ENCODE measurements around the gene KLRG1.

The KLRG1 gene

GRCh38 chr12:8987163-8987562 is 2.2 kb upstream of the KLRG1 start:
- no peak for DNase-seq

DNA sequence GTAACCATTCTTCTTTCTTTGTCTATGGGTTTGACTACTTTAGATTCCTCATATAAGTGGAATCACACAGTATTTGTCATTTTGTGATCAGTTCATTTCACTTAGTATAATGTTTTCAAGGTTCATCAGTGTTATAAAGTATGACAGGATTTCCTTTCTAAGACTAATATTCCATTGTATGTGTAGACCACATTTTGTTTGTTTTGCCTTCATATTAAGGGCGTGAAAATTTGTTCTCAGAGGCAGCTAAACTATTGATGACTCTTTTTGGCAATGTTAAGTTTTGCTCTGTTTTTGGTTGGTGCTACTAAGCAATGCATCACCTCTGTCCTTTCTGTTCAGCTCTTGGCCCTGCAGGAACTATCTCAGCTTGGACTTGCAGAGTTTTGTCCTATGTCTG is 1.7 kb upstream of the KLRG1 start:
- no peak for DNase-seq

DNA sequence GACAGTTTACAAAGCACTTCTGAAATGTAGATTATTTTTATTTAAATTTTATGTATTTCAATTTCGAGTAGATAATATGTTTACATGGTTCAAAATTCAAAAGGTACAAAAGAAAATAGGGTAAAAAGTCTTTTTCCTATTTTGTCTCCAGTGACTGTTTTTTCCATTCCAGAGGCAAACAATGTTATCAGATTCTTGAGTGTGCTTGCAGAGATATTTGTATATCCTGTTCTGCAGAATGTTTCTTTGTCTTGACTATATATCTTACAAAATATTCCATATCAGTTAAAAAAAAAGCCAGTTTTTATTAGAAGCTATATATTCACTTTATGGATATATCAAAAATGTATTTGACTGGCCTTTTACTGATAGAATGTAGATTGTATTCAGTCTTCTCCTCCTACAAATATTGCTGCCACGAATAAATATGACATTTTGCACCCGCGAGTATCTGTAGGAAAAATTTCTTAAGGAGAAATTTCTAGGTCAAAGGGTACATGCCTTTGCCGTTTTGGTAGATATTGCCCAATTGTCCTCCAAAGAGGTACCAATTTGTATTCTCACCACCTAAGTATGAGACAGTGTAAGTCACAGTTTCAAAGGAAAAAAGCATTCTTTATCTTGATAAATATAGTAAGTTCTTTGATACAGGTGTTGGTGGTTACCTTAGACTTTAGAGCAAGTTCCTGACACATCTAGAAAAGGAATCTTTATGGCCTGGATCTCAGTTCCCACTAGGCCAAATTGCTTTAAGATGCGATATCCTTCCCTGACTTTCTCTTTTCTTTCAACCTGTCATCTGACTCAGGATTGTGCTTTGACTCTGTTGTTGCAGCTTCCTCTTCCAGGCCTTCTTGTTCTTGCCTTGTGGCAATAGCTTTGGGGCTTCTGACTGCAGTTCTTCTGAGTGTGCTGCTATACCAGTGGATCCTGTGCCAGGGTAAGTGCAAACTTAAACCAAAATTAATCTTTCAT is 2.3 kb downstream of the KLRG1 start:
- DNase-seq = peak; percentile 68 to 78

DNA sequence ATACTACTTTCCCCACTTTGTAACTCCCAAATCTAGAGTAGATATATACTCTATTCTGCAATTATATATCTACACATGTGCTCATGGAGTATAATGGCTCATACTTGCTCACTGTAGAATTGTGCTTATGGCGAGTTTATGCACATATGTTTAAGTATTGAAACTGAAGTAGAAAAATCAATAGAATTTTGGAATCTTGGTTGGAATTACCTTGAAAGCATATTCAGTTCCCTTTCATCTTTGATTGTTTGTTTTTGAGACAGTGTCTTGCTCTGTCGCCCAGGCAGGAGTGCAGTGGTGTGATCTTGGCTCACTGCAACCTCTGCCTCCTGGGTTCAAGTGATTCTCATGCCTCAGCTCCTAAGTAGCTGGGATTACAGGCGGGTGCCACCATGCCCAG is 4.5 kb downstream of the KLRG1 start:
- no peak for DNase-seq

GRCh38 chr12:8995021-8995775 is 5.9 kb downstream of the KLRG1 start:
- DNase-seq = no peak

DNA sequence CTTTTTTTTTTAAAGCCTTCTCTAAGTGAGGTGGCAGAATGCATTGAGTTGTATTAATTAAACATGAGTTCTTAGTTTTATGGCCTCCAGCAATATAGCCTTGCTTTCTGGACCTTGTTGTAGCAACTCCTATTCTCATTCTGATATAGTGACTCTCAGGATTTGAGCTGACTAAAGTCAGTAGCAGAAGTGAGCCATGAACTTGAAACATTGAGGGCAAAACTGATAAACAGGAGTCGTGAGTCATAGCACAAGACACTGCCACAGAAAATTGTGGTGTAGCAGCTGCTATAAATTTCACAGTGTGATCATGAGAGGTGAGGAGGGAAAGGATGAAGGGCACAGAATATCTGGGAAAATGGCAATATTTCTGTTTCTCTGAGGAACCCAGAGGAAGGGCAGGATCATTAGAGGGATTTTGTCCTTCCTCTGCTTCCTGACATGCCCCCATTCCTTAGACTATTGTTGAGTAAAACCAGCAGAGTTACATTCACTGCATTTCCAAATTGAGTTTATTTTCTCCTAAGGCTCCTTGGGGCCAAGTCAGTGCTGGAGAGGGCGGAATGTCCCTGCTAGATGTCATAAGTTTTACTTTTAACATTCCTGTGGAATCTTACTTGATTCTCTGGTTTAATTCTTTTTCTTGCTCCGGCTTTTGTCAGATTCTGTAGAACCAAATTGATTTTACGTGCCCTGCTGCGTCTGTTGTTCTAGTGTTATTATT is 7.5 kb downstream of the KLRG1 start:
- peak in 1 of 2 experiments; percentile 16 for DNase-seq

GRCh38 chr12:9001233-9001632 is 11.9 kb downstream of the KLRG1 start:
- no peak for DNase-seq

GRCh38 chr12:9002335-9002734 is 13.0 kb downstream of the KLRG1 start:
- no peak for DNase-seq

- no peak for DNase-seq
These were observed 33.2 kb downstream of the KLRG1 start for GRCh38 chr12:9022592-9022991.

DNA sequence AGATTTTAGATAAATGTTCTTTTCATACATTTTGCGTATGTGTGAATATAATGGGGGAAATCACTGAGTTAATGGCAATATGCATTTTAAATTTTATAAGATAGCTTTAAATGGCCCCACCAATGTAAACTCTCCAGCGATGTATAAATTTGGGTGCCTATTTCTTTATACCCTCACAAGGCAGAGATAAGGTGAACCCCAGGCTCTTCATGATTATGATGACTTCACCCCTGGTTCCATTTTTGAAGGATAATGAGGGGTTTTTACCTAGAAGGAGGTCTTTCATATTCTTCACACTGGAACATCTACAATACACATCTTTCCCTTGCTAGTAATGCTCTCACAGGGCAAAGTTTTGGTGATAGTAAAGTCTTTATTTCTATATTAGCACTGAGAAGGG is 35.2 kb downstream of the KLRG1 start:
- DNase-seq = no peak

DNA sequence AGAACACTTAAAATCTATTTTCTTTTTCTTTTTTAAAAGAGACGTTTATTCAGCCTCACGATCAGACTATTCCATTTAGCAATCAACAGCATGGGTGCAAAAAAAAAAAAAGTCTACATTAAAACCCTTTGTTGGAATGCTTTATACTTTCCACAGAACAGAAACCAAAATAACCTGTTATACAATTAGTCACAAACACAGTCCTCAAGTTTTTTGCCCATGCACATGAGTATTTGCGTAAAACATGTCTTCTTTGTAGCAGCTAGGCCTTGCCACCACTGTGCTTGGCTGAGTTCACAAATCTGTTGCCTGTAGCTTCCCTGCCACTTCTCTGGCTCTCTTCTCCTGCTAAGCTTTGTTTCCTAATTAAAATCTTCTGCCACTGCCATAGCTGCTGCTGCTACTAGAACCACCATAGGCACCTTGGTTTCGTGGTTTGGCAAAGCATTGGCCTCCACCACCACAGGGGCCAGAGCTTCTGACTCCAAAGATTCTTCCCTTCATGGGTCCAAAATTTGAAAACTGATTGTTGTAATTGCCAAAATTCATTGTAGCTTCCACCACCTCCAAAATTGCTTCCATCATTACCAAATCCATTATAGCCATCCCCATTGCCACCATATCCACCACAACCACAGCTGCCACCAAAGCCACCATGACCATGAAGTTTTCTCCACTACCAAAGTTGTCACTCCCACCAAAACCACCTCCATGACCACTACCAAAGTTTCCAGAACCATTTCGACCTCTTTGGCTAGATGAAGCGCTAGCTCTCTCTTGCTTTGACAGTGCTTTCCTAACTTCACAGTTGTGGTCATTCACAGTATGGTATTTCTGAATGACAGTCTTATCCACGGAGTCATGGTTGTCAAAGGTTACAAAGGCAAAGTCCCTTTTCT is 38.1 kb downstream of the KLRG1 start:
- DNase-seq = no peak

DNA sequence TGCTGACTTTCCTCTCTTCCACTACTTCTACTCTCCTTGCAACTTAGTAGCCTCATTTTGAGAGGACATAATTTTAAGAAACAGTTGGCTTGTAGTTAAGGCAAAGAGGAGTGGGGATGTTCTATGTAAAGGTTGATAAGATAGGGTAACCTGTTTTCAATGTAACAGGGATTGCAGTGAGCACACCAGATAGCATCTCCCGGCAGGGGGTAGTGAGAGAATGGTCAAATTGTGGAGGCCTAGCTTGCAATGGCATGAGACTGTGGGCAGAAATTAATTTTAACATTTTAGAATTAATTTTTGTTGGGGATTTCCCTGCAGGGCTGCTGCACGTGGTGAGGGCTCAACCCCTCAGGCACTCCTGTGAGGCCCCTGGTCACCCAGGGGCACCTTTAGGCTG is 41.4 kb downstream of the KLRG1 start:
- DNase-seq = no peak

DNA sequence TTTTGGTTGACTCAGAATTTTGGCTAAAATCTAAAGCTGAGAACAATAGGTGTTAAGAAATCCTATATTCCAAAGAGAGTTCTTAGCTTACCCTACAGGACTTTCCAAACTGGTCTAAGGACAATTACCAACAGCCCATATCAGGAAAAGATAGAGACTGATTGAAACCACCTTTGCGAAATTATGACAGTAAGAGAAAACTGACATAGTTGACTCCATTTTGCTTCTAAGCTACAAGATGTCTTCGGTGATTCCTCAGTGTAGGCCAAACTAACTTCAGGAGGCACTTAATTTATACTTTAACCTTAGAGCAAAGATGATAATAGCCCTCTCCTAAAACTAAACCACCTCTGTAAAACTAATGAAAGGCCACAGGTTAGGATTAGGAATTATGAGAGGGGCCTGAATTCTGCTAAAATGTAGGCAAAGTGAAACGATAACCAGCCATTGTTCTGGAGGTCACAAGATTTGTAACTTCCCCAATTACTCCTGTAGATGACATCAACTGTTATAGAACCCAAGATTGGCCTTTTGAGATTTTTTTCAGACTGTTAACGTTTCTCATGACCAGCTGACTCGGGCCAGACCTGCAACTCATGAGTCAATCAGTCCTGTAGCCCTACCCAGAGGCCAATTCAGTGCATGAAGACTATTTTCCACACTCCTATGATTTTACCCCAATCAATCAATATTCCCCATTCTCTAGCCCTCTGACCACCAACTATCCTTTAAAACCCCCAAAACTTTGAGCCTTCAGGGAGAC is 43.0 kb downstream of the KLRG1 start:
- DNase-seq = peak; percentile 59 to 65

DNA sequence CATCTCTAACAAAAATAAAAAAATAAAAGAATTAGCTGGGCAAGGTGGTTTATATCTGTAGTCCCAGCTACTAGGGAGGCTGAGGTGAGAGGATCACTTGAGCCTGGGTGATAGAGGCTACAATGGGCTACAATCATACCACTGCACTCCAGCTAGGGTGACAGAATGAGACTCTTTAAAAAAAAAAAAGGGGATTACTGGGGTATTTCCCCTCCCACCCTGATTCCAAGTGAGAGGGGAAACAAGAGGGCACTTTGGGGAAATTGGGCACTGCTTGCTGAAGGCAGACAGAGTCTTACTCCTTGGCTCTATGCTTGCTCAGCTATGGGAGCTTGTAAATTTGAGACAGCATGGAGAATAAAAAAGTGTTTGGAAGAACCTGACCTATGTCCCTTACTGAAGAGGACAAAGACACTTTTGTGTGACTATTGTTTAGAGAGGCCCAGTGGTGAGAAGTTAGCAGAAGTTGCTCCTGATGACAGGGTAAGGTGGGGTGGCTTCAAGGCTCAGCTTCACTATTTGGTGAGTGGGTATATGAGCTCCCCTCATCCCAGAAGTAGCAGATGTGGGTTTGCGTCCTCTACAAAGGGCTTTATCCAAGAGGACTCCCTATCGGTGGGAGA is 44.0 kb downstream of the KLRG1 start:
- no peak for DNase-seq

GRCh38 chr12:9034095-9034494 is 44.7 kb downstream of the KLRG1 start:
- no peak for DNase-seq

DNA sequence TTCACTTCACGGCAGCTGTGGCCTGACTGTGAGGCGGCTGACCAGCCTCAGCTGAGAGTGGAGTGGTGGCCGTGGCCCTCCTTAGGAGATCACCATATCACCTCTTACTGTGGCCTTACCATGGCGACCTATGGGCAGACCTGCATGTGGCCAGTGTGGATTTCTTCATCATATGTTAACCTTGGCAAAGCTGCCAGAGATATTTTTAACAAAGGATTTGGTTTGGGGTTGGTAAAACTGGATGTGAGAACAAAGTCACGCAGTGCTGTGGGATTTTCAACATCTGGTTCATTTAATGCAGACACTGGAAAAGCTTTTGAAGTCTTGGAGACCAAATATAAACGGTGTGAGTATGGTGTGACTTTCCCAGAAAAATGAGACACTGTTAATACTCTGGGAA is 46.9 kb downstream of the KLRG1 start:
- DNase-seq = no peak

DNA sequence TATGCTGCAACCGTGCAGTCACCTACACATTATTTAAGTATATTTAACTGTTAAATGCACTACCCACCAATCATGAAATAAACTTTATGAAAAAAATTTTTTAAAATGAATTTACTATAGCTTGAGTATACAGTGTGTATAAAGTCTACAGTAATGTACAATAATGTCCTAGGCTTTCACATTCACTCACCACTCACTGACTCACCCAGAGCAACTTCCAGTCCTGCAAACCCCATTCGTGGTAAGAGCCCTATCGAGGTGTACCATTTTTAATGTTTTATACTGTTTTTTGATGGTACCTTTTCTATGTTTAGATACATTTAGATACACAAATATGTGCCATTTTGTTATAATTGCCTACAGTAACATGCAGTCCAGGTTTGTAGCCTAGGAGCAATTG is 48.1 kb downstream of the KLRG1 start:
- DNase-seq = no peak

DNA sequence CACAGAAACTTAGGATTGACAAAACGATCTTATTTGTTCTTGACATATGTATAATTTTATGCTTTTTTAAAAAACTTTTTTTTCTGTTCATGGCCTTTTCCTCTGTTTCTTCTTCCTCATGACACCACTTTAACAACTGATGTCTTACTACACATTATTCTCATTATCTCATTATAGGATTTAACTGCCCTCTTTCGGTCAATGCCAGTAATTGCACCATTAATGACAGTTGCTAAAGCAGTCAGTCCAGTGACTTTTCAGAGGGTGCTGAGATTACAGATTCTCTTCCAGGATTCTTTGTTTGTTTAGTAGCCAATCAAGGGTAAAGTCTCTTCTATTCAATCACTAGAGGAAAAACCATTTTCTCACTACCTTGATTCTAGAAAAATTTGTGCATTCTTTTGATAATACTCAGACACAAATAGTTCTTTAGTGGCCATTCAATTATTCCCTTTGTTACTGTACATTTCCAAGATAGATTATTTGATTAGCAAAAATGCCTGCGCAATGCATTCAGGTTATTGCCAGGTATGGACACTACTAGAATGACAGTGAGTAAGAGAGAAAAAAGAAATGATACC is 50.1 kb downstream of the KLRG1 start:
- peak; percentile 65 to 74 for DNase-seq

DNA sequence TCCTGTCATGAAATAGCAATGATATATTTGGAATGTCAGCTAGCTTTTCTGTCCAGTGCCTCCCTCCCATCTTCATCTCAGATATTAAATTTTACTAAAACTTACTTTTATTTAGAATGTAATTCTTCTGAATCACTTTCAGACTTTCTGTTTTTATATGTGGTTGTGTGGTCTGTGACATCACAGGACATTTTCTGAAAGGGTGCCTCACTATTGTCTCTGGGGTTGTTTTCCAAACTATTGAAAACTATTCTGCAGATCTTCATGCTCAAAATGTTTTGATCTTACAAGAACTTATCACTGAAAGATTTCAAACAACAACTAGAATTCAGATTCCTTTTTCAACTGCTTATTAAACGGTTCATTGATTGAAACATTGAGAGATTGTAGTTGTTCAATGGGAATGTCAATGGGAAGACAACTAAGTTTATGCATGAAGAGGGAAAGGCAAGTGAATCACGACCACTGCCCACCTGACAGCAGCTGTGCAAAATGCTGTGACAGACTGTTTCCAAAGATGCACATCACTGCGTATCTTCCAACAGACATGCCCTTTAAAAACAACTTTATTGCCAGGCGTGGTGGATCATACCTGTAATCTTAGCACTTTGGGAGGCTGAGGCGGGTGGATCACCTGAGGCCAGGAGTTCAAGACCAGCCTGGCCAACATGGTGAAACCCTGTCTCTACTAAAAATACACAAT is 51.3 kb downstream of the KLRG1 start:
- DNase-seq = no peak

- no peak for DNase-seq
These were observed 52.0 kb downstream of the KLRG1 start for GRCh38 chr12:9041321-9041720.

All from AML-193 (cell line).